ENCODE measurements around the gene CHTF18. TPM values are rescaled to one million over a fixed set of nuclear protein-coding genes. Genes with fewer than 3 reads are reported as not detected.
A peak's percentile ranks its signal among the peaks of the same experiment; 100 is the strongest.

The CHTF18 gene
- total RNA-seq, 6 experiments from 2014 or later, result 2.9 to 7.8 (median 4.6) TPM

- ATAC-seq (no peak), DNase-seq (no peak)
- Histone ChIP-seq H3K27ac (no peak overlapping the region), H3K4me1 (no peaks in the 10 kb centered on the region), H3K36me3 (no peaks in the 10 kb centered on the region), H3K4me3 (no peak overlapping the region), H3K9me3 (no peaks in the 10 kb centered on the region), H3K27me3 (no peaks in the 10 kb centered on the region)
- intact Hi-C loops (cut with DNase I), result no loop called here
- WGBS (ENCODE audit: insufficient coverage, low coverage, low lambda C conversion rate, missing lambda C conversion rate), result 82% methylated on average over 3 of the region's 21 CpGs
- TF ChIP-seq POLR2A (IDR thresholded peaks at IDR 0.05) (no peak), CTCF (IDR thresholded peaks at IDR 0.05) (no peak)
Observed at GRCh38 chr16:763369-764183, 24.8 kb upstream of the CHTF18 start.

- no peak overlapping the region for H3K27ac ChIP-seq
- intact Hi-C loops (cut with DNase I), result no loop called here
- WGBS (ENCODE audit: insufficient coverage, low coverage, low lambda C conversion rate, missing lambda C conversion rate), result no CpG with 5 or more reads among the region's 20 CpGs
- no peaks in the 10 kb centered on the region for H3K27me3 ChIP-seq
- H3K36me3 ChIP-seq, result no peaks in the 10 kb centered on the region
- no peaks in the 10 kb centered on the region for H3K9me3 ChIP-seq
- ATAC-seq, result no peak
- no peaks in the 10 kb centered on the region for H3K4me1 ChIP-seq
- no peak overlapping the region for H3K4me3 ChIP-seq
- TF ChIP-seq POLR2A (IDR thresholded peaks at IDR 0.05) (no peak), CTCF (IDR thresholded peaks at IDR 0.05) (no peak)
- DNase-seq, result no peak
Observed at GRCh38 chr16:764184-764750, 24.2 kb upstream of the CHTF18 start.

- ATAC-seq, result no peak
- WGBS (ENCODE audit: insufficient coverage, low coverage, low lambda C conversion rate, missing lambda C conversion rate), result 91% methylated on average over 12 of the region's 38 CpGs
- H3K4me1 ChIP-seq, result no peaks in the 10 kb centered on the region
- no peaks in the 10 kb centered on the region for H3K27me3 ChIP-seq
- no peak overlapping the region for H3K27ac ChIP-seq
- H3K4me3 ChIP-seq, result no peak overlapping the region
- TF ChIP-seq CTCF (IDR thresholded peaks at IDR 0.05), result no peak
- no peak for TF ChIP-seq POLR2A (IDR thresholded peaks at IDR 0.05)
- peak in 1 of 3 donors; percentile 50 for DNase-seq
- H3K9me3 ChIP-seq, result no peaks in the 10 kb centered on the region
- intact Hi-C loops (cut with DNase I), result no loop called here
- no peaks in the 10 kb centered on the region for H3K36me3 ChIP-seq
Observed at GRCh38 chr16:764848-765487, 23.5 kb upstream of the CHTF18 start.

- WGBS (ENCODE audit: insufficient coverage, low coverage, low lambda C conversion rate, missing lambda C conversion rate), result no CpG with 5 or more reads among the region's 29 CpGs
- intact Hi-C loops (cut with DNase I), result no loop called here
- no peak for DNase-seq
Observed at GRCh38 chr16:765488-765865, 22.9 kb upstream of the CHTF18 start.

More at GRCh38 chr16:765488-765865, 22.9 kb upstream of the CHTF18 start:
- ATAC-seq, result no peak
- H3K4me1 ChIP-seq, result no peaks in the 10 kb centered on the region
- TF ChIP-seq POLR2A (IDR thresholded peaks at IDR 0.05), result no peak
- no peak for TF ChIP-seq CTCF (IDR thresholded peaks at IDR 0.05)
- no peak overlapping the region for H3K27ac ChIP-seq
- no peaks in the 10 kb centered on the region for H3K36me3 ChIP-seq
- H3K27me3 ChIP-seq, result no peaks in the 10 kb centered on the region
- H3K4me3 ChIP-seq, result no peak overlapping the region
- no peaks in the 10 kb centered on the region for H3K9me3 ChIP-seq

Data from right lobe of liver (tissue), 6 donors.